Germinal center (tissue), 1 donor: ENCODE measurements around the gene DNAJB12.

Source experiments
- DNase-seq: peaks from one replicate; pipeline ENCODE4 v3.0.0; 2012; ENCODE audit warnings: mixed read lengths, low spot score

Gene DNAJB12

DNA sequence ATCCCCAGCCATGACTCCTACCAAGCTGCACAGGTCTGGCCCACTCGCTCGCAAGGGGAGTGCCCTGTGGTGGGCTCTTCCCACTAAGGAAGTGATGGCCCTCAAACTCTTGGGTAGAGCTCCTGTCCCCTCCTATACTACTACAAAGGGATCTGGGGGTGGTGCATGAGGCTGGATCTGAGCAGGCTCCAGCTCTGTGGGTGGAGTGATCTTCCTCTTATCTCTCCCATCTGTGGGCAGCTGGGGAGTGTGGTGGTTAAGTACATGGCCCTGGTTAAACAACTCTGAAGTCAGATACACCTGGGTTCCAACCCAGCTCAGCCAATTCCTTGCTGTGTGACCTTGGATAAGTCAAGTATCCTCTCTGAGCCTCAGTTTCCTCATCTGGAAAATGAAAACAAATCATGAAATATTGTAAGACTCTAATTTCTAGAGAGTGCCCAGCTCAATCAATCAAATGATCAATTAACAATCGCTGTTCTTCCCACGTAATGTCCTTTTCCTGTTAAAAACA, 63.6 kb downstream of the DNAJB12 start:
- DNase-seq, result no peak

DNA sequence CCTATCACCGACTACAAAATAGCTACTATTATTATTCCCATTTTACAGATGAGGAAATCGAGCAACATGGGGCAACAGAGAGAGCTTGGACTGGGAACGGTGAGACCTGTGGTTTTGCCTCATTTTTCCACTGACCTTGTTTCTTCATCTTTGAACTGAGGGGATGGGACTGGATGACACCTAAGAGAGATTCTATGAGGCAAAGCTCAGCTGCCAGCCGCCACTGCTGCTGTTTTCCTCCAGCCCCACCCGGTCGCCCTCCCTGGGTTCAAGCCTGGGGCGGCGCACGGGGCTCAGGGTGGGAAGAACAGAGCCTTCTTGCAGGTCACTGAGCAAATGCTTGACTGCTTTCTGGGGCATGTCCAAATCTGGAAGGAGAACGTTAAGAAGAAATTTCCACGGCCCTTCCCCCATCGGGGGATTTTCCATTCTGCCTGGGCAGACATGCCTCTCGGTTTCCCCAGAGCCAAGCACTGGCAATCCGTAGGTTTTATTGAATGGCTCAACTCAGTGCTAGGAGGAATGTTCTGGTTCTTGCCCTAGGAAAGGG, 68.7 kb downstream of the DNAJB12 start:
- no peak for DNase-seq

DNA sequence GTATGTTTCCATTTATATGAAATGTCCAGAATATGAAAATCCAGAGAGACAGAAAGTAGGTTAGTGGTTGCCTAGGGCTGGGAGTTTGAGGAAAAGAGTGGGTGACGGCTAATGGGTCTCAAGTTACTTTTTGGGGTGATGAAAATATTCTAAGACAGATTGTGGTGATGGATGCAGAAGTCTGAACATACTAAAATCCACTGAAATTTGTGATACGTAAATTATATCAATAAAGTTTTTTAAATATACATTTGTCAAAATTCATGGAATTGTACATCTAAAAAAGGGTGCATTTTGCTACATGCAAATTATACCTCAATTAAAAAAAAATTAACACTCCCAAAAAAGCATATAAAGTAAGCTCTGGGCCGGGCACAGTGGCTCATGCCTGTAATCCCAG, 71.6 kb downstream of the DNAJB12 start:
- DNase-seq, result no peak
